ENCODE results near the gene RMND5A. TPM values are rescaled to one million over a fixed set of nuclear protein-coding genes. Genes with fewer than 3 reads are reported as not detected.
A peak's percentile ranks its signal among the peaks of the same experiment; 100 is the strongest.

The RMND5A gene
- polyA plus RNA-seq, 4 donors, result 52.0 to 64.9 (median 58.8) TPM

DNA sequence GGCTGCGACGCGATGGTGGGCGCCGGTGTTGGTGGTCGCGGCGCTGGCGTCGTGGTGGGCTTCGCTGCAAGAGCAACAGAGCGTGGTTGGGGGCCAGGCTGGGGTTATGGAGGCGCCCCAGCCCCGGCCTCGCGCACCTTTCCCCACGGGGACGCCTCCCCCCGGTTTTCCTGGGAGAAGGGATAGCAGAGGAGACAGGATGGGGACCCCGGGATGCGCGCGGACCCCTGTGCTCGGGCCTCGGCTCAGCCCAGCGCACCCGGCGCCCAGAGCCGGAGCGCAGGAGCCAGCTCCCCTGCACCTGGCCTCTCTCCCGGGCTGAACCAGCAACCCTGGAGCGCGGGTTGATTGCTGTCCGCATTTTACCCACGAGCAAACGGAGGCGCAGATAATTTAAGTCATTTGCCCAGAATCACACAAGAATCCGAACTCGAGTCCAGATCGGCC is 69.6 kb downstream of the RMND5A start:
- DNase-seq (ENCODE audit: low read depth in 4 of 4, low spot score in 2 of 4), result no peak

GRCh38 chr2:86790134-86790675 is 70.1 kb downstream of the RMND5A start:
- DNase-seq (ENCODE audit: low read depth in 4 of 4, low spot score in 2 of 4), result no peak

DNA sequence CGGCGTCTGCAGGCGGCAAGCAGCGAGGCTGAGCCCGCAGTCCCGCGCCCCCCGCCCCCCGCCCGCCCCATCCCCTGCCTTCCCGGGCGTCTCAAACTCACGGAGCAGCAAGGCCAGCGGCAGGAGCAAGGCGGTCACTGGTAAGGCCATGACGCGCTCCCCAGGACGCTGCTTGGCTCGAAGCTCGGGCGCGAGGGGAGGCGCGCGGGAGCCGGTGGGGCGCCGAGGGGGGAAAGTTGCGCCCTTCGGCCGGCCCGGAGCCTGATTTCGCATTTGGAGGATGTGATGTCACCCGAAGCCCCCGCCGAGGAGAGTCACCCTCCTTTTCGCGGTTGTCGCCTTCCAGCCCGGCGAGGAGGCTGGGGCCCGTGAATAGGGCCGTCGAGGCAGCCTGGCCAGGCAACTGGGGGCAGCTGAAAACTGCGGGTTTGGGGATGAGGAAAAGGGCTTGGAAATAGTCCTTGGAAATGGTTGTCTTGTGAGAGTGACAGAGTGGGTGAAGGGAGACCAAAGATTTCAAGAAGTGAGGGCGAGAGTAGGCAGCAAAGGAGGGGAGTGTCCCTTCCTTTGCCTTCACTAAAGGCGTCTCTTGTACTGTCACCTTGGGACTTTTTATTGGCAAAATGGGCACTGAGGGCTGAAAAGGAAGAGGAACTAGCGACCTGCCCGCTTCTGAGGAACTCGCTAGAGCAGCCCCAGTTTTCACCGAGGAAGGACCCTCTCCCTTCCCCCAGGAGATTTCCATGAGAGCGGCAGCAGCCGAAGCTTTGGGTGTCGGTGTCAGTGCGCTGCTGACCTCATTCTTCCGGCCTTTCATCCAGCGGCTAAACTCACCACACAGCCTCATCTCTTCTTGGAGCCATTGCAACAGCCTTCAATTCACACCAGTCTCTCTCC is 70.8 kb downstream of the RMND5A start, which contains the start of gene CD8A:
CD8A (minus strand) TSS at position 238 of the 897 bp plus-strand sequence; CDS start at position 150, 88 bp downstream.
- no peak for DNase-seq (ENCODE audit: low read depth in 4 of 4, low spot score in 2 of 4)

DNA sequence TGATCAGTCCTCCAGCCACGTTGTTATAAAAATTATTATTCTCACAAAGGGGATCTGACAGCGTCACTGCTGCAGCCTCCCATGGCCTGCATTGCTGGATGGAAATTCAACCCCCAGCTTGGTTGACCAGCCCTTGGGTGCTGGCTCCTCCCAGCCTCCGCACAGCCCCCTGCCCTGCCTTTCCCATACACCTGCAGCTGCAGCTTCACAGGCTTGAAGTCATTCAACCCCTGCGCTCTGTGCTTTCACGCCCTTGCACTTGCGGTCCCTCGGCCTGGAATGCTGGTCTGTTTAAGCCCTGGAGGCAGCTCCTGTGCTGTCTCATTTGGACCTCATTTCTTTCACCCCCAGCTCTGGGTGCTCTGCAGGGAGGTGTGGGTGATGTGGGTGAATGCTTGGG is 71.5 kb downstream of the RMND5A start:
- DNase-seq (ENCODE audit: low read depth in 4 of 4, low spot score in 2 of 4), result no peak

GRCh38 chr2:86793752-86794151 is 73.7 kb downstream of the RMND5A start:
- DNase-seq (ENCODE audit: low read depth in 4 of 4, low spot score in 2 of 4), result no peak

DNA sequence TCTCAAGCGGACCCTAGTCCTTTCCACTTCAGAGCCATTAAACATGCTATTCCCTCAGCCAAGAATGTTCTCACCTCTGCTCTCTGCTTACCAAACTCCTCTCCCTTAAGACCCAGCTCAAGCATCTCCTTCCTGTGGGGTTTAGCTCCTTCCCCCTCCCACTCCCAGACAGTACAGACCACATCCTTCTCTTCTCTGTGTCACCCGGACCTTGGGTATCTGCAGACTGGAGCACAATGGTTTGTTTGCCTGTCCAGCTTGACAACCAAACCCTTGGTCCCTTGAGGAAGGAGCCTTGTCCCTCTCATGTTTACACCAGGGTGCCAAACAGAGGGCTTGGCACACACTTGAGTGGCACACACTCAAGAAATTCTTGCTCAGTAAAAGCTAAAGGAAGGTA is 74.8 kb downstream of the RMND5A start:
- DNase-seq (ENCODE audit: low read depth in 4 of 4, low spot score in 2 of 4), result no peak

DNA sequence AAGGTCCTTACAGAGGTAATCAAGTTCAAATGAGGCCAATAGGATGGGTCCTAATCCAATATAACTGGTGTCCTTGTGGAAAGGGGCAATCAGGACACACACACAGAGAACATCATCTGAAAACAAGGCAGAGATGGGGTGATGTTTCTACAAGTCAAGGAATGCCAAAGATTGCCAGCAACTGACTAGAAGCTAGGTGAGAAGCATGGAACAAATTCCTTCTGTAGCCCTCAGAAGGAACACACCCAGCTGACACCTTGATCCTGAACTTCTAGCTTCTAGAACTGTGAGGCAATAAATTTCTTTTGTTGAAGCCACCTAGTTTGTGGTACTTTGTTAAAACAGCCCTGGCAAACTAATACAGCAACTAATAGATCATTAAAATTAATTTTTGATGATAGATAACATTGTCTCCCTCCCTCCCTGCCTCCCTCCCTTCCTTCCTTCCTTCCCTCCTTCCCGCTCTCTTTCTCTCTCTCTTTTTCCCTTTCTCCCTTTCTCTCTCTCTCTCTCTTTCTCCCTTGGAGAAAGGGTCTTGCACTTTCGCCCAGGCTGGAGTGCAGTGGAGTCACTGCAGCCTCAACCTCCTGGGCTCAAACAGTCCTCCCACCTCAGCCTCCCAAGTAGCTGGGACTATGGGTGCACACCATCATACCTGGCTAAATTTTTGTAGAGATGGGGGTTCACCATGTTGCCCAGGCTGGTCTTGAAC is 80.9 kb downstream of the RMND5A start:
- no peak for DNase-seq (ENCODE audit: low read depth in 4 of 4, low spot score in 2 of 4)

- no peak for DNase-seq (ENCODE audit: low read depth in 4 of 4, low spot score in 2 of 4)
Measured at GRCh38 chr2:86806059-86806857, 86.2 kb downstream of the RMND5A start.

DNA sequence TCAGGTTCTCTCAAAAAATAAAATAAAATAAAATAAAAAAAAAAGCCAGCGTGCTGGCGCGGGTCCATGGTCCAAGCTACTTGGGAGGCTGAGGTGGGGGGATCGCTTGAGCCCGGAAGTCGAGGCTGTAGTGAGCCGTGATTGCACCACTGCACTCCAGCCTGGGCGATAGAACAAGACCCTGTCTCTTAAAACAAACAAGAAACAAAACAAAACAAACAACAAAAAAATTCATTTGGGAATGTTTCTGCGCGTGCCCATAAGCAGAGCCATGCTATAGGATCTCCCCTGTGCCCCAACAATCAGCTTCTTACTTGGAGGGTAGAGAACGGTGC is 87.0 kb downstream of the RMND5A start:
- DNase-seq (ENCODE audit: low read depth in 4 of 4, low spot score in 2 of 4), result no peak

- DNase-seq (ENCODE audit: low read depth in 4 of 4, low spot score in 2 of 4), result no peak
Measured at GRCh38 chr2:86807468-86808275, 87.6 kb downstream of the RMND5A start.

DNA sequence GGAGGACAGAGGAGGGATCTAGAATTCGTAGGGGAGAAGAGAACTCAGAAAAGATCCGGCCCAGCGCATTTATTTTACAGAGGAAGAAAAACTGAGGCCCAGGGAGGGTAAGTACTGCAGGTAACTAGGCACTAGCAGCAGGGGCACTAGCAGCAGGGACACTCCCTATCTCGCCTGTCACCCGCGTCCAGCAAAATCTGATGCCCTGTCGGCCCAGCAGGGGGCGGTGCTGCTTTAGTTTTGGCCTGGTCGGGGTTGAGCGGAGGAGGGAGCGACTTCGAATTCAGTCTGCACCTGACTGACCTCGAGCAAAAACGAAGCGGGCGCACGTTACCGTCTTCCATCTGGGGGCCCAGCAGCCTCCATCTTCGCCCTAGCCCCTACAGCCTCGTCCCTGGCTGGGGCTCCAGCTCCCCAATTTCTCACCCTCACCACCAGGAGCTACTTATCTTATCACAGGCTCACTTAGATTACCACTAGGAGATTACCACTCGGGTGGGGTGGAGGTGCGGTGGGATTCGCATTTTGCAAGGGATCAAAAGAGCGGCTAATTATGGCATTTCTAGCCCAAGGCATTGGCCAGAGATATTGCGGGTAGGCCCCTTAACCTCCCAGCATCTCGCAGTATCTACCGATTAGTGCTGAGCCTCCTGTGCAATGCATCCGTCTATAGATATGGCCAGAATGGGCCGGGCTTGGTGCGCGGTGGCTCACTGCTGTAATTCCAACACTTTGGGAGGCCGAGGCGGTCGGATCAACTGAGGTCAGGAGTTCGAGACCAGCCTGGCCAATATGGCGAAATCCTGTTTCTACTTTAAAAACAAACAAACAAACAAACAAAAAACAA is 88.4 kb downstream of the RMND5A start:
- DNase-seq (ENCODE audit: low read depth in 4 of 4, low spot score in 2 of 4), result peak in 3 of 4 donors; percentile 65 to 86 (median 79)

GRCh38 chr2:86809481-86810121 is 89.5 kb downstream of the RMND5A start:
- DNase-seq (ENCODE audit: low read depth in 4 of 4, low spot score in 2 of 4), result no peak

GRCh38 chr2:86815611-86816010 is 95.5 kb downstream of the RMND5A start:
- no peak for DNase-seq (ENCODE audit: low read depth in 4 of 4, low spot score in 2 of 4)

- DNase-seq (ENCODE audit: low read depth in 4 of 4, low spot score in 2 of 4), result no peak
Measured at GRCh38 chr2:86818114-86818801, 98.2 kb downstream of the RMND5A start.

DNA sequence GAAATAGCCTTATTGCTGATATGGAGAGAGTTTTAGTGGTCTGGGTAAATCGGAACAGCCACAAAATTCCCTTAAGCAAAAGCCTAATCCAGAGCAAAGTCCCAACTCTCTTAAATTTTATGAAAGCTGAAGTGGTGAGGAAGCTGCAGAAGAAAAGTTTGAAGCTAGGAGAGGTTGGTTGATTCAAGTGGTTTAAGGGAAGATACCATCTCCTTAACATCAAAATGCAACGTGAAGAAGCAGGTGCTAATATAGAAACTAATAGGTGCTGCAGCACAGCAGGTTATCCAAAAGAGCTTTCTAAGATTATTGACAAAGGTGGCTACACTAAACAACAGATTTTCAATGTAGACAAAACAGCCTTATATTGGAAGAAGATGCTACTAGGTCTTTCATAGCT is 98.9 kb downstream of the RMND5A start:
- no peak for DNase-seq (ENCODE audit: low read depth in 4 of 4, low spot score in 2 of 4)

DNA sequence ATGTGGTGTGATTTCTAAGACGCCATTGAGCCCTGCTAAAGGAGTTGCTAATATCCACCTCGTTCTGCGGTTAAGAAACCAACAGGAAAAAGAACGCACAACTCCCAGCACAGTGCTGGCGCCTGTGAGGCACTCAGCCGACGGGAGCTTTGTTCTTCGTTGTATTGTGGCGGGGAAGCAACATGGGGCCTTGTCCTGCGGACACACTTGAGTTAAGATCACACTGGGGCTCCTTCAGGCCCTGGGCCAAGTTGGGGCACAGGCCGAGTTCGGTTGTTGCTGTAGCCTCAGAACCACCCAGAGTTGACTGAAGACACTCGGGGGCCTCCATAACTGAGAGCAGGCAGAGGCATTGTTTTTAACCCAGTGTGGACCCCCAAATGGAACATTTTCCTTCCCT is 101.2 kb downstream of the RMND5A start:
- no peak for DNase-seq (ENCODE audit: low read depth in 4 of 4, low spot score in 2 of 4)

GRCh38 chr2:86821842-86822241 is 101.8 kb downstream of the RMND5A start:
- DNase-seq (ENCODE audit: low read depth in 4 of 4, low spot score in 2 of 4), result no peak

Measured in left renal cortex interstitium (tissue), 4 donors.